BJ (cell line): ENCODE data around the gene PRELID2. TPM values are rescaled to one million over a fixed set of nuclear protein-coding genes. Genes with fewer than 3 reads are reported as not detected.

Experiments used
- CTCF ChIA-PET: fragments of 350-600 bp; formaldehyde crosslinking; extraction: SDS; loops from one replicate; lab custom pipeline; 2021; ENCODE audit warnings: antibody characterized with exemption, inconsistent platforms; lab: Yijun Ruan, JAX
- POLR2A ChIA-PET: fragments of 300-600 bp; sonication (Branson Sonifier 250); formaldehyde crosslinking; extraction: SDS; loops from one replicate; lab custom pipeline; 2021; ENCODE audit warnings: antibody characterized with exemption; lab: Charles Lee
- DNase-seq: peaks from one replicate; pipeline ENCODE4 v3.0.0-alpha.2; 2011; ENCODE audit warnings: low read depth
- H3K27me3 ChIP-seq: 2 replicates; pipeline ENCODE4 v1.6.0; 2011; ENCODE audit warnings: low read length; ENCODE audit not compliant: control insufficient read depth, insufficient read depth
- H3K36me3 ChIP-seq: 2 replicates; pipeline ENCODE4 v1.5.1; 2011; ENCODE audit warnings: low read length; ENCODE audit not compliant: control insufficient read depth, insufficient read depth
- H3K4me3 ChIP-seq: 2 replicates; pipeline ENCODE4 v1.5.1; 2011; ENCODE audit warnings: low read depth, mild to moderate bottlenecking, control low read depth, low read length
- CTCF ChIP-seq: IDR thresholded peaks from 2 replicates; pipeline ENCODE4 v1.5.1; 2011; ENCODE audit warnings: low read depth, mild to moderate bottlenecking, control low read depth, inconsistent platforms, low read length, moderate library complexity; ENCODE audit not compliant: insufficient read depth
- polyA plus RNA-seq: library from polyadenylated mRNA; depleted of rRNA; stranded (reverse); fragments of >200 nt; gene quantifications from 2 replicates; pipeline ENCODE4 v1.2.3, GENCODE V29; 2011

PRELID2 gene
- polyA plus RNA-seq, 1 experiment: 3.0 TPM

GRCh38 chr5:145777445-145778063 is 57.6 kb downstream of the PRELID2 start:
- POLR2A ChIA-PET: no interaction called here
- CTCF ChIA-PET: interaction anchor here (0.7 to 2.4 kb wide), 2 partner anchors 8 to 1573 kb away, joined by 3 to 6 read pairs; no protein-coding TSS in a partner anchor

GRCh38 chr5:145776886-145777285 is 58.3 kb downstream of the PRELID2 start:
- CTCF ChIA-PET: interaction anchor here (0.7 to 2.4 kb wide), 2 partner anchors 9 to 1573 kb away, joined by 3 to 6 read pairs; no protein-coding TSS in a partner anchor
- Histone ChIP-seq H3K27me3 (no peaks in the 10 kb centered on the region), H3K36me3 (no peaks in the 10 kb centered on the region), H3K4me3 (no peak overlapping the region)
- no peak for DNase-seq
- TF ChIP-seq CTCF: no peak
- POLR2A ChIA-PET: no interaction called here

More at GRCh38 chr5:145777445-145778063, 57.6 kb downstream of the PRELID2 start:
- no peaks in the 10 kb centered on the region for H3K27me3 ChIP-seq
- H3K4me3 ChIP-seq: no peak overlapping the region
- TF ChIP-seq CTCF: no peak
- no peaks in the 10 kb centered on the region for H3K36me3 ChIP-seq
- no peak for DNase-seq

GRCh38 chr5:145775893-145776444 is 59.2 kb downstream of the PRELID2 start:
- H3K27me3 ChIP-seq: no peaks in the 10 kb centered on the region
- H3K36me3 ChIP-seq: no peaks in the 10 kb centered on the region
- ChIA-PET CTCF (interaction anchor here (1.5 to 2.4 kb wide), 2 partner anchors 10 to 19 kb away, joined by 3 to 6 read pairs; no protein-coding TSS in a partner anchor), POLR2A (interaction anchor here (0.5 kb wide), 1 partner anchor 137 kb away, joined by 3 read pairs; no protein-coding TSS in a partner anchor)
- DNase-seq: peak; percentile 65
- no peak overlapping the region for H3K4me3 ChIP-seq
- no peak for TF ChIP-seq CTCF

- Histone ChIP-seq H3K4me3 (no peak overlapping the region), H3K36me3 (no peaks in the 10 kb centered on the region), H3K27me3 (no peaks in the 10 kb centered on the region)
- DNase-seq: no peak
- TF ChIP-seq CTCF: no peak
- ChIA-PET POLR2A (interaction anchor here (0.5 kb wide), 1 partner anchor 136 kb away, joined by 3 read pairs; no protein-coding TSS in a partner anchor), CTCF (interaction anchor here (0.7 to 1.5 kb wide), 3 partner anchors 14 to 1308 kb away, joined by 3 read pairs; no protein-coding TSS in a partner anchor)
Measured at GRCh38 chr5:145775411-145775810, 59.7 kb downstream of the PRELID2 start.

GRCh38 chr5:145774442-145774841 is 60.7 kb downstream of the PRELID2 start:
- POLR2A ChIA-PET: no interaction called here
- no peaks in the 10 kb centered on the region for H3K36me3 ChIP-seq
- H3K27me3 ChIP-seq: no peaks in the 10 kb centered on the region
- no peak for TF ChIP-seq CTCF
- H3K4me3 ChIP-seq: no peak overlapping the region
- no peak for DNase-seq
- CTCF ChIA-PET: interaction anchor here (1.0 kb wide), 1 partner anchor 13 kb away, joined by 4 read pairs; no protein-coding TSS in a partner anchor
